DMS53 (cell line): Measurements from ENCODE around the gene HSPB9.

ENCODE experiments used
- DNase-seq: peaks from one replicate; lab custom pipeline; 2025; lab: John Stamatoyannopoulos, UW

Gene HSPB9, protein sequence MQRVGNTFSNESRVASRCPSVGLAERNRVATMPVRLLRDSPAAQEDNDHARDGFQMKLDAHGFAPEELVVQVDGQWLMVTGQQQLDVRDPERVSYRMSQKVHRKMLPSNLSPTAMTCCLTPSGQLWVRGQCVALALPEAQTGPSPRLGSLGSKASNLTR

GRCh38 chr17:42122371-42123303, at the start of gene HSPB9:
HSPB9 (plus strand) TSS chr17:42122804; CDS start chr17:42122851, 47 bp downstream.
- peak; percentile 88 for DNase-seq

- no peak for DNase-seq
These were observed 46.8 kb upstream of the HSPB9 start for GRCh38 chr17:42075789-42076188.

DNA sequence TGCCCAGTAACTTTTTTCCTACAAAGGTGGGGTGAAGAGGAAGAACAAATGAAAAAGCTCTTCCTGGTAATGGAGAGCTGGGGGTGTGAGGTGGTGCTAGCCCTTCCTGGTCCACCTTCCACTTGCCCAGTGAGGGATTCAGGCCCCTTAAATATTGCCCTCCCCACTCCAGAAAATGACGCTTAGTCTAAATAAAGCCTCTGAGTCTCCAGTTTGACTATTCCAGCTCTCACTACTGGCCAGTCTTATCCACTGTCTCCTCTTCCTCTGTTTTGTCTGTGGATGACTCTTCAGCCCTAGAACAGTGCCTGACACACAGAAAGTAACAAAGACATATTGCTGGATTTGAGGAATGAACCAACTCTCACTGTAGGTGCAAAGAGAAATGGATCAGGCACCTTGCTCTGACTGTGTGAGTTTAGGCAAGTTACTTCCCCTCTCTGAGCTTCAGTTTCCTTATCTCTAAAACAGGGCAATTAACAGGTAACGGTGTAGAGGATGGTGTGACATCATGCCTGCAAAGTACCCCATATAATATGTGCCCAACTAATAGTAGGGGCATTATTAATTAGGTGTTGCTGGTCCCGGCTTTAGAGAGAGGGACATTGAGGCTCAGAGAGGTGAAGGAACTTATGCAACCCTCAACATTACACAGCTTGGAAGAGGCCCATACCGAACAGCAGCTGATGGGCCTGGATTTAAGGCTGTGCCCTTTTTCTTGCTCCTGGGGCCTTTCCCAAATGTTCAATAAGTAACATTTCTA, 45.6 kb upstream of the HSPB9 start:
- DNase-seq: no peak

- DNase-seq: no peak
These were observed 44.8 kb upstream of the HSPB9 start for GRCh38 chr17:42077755-42078154.

GRCh38 chr17:42078396-42079043, 44.1 kb upstream of the HSPB9 start:
- no peak for DNase-seq

- DNase-seq: no peak
These were observed 43.1 kb upstream of the HSPB9 start for GRCh38 chr17:42079541-42079940.

DNA sequence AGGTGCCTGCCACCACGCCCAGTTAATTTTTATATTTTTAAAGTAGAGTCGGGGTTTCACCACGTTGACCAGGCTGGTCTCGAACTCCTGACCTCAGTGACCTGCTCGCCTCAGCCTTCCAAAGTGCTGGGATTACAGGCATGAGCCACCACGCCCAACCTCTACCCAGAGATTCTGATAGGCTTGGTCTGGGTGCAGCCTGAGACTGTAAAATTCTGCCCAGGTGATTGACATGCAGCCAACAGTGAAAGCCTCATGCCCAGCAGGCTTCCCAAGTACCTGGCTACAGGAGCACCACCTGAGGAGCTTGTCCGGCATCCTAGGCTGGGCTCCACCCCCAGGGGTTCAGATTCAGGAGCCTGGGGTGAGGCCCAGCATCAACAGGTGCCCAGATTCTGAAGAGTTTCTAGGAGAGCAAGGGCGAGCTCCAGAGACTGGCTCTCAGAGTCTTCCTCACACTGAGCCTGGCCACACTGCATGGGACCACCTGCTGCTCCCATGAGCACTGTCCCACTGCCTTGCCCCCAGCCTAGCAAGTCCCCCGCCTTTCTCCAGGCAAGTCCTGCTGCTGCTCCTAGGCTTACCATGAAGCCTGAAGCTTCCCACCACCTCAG, 41.0 kb upstream of the HSPB9 start:
- DNase-seq: no peak

DNA sequence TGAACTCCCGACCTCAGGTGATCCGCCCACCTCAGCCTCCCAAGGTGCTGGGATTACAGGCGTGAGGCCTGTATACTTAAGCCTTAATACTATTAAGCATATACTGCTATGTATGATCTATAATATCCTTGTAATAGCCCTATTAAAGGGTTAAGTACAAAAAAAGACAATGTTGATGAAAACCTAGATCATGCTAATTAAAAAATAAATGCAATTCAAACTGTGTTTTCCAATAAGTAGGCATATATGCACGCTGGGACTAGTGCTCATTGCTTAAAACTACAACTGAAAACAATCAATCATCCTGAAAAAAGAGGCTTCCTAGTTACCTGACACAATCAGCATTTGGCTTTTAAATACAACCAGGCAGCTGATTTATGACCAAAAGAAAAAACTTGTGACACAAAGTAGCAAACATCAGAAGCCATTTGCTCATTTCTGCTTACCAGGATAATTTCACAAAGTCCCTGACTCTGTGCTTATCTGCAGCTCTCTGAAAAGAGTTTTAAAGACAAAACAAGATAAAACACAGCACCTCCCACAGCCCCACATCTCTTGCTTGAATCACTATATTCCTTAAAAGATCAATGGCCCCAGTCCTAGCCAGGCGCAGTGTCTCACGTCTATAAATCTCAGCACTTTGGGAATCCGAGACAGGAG, 35.4 kb upstream of the HSPB9 start:
- DNase-seq: no peak

- no peak for DNase-seq
These were observed 34.6 kb upstream of the HSPB9 start for GRCh38 chr17:42087736-42088705.

GRCh38 chr17:42088736-42089135, 33.9 kb upstream of the HSPB9 start:
- DNase-seq: no peak

DNA sequence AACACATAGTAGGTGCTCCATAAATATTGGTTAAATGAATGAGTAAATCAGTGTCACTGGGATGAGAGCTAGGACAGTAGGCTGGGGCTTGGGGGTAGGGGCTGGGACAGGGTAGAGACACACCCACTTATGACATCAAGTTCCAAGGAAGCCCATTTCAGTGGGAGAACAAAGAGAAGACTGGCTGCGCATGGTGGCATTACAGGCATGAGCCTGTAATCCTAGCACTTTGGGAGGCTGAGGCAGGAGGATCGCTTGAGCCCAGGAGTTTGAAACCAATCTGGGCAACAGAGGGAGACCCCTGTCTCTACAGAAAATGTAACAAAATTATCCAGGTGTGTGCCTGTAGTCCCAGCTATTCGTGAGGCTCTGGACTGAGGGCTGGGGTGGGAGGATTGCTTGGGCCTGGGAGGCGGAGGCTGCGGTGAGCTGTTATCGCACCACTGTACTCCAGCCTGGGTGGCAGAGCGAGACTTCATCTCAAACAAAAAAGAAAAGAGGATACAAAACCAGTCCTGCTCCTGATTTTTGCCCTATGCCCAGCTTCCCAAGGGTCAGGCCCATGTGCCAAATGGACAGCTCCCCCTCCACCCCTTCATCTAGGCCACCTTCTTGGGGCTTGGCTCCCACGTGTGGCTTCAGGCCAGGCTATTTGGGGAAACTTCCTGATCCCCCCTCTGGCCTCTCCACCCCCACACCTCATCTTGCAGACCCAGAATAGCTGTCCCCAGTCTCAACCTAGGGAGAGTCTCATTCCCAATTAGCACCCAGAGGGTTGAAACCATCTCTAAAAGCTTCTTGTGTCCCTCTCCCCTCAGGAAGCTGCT, 31.4 kb upstream of the HSPB9 start:
- DNase-seq: no peak

GRCh38 chr17:42092939-42093338, 29.7 kb upstream of the HSPB9 start:
- no peak for DNase-seq

DNA sequence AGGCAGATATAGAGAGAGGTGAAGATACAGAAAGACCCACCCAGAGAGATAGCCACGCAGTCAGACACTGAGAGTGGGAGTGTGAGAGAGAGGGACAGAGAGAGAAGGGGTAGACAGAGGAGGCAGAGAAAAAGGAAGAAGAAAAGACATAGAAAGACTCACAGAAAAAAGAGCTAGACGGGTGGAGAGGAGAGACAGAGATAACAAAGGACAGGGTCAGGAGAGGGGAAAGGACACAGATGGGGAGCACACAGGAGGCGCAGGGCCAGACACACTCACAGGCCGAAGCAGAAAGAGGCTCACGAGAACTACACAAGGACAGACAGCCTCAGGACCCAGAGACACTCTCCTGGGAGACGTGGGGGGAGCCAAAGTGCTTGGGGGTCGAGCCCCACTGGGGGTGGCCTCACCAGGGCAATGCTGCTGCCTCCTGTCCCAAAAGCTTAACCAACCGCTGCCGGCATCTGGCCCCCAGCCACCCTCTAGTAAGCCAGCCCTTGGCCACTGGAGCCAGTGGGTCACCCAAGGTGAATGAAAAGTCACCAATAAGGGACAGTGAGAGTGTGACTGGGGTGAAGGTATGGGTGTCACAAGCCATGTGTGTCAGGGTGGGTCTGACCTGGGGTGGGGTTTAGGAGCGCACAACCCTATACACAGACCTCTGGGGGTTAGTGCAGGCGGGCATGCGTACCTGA, 28.1 kb upstream of the HSPB9 start:
- DNase-seq: no peak

DNA sequence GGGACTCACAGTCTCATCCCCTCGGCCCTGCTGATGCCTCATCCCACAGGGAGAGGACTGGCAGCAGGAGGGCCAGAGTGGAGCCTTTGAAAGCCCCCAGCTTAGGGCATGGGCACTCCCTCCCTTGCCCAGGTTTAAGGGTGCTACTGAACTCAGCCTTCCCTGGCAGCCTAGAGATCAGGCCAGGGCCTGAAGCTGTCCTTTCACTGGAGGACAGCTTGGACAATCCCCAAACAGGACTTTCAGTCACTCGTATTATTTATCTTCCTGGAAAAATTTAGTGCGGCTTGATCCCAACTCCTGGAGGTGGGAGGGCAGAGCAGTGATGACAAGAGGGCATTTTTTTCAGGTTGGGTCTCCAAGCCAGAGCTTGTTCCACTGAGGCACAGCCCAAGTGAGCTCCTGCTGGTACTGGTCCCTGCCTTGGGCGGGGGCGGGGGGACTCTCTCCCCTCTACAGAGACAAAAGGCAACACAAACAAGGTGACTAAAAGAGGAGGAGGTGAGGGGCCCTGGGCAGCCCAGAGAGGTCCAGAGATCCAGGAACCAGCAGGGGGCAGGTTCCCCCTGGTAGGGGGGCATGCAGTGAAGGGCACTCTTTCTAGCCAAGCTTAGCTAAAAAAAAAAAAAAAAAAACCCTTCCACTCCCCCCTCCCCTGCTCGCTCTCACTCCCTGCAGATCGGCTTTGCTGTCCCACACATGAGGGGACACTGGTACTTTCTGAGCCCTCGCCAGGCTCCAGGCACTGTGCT, 26.1 kb upstream of the HSPB9 start:
- DNase-seq: no peak

DNA sequence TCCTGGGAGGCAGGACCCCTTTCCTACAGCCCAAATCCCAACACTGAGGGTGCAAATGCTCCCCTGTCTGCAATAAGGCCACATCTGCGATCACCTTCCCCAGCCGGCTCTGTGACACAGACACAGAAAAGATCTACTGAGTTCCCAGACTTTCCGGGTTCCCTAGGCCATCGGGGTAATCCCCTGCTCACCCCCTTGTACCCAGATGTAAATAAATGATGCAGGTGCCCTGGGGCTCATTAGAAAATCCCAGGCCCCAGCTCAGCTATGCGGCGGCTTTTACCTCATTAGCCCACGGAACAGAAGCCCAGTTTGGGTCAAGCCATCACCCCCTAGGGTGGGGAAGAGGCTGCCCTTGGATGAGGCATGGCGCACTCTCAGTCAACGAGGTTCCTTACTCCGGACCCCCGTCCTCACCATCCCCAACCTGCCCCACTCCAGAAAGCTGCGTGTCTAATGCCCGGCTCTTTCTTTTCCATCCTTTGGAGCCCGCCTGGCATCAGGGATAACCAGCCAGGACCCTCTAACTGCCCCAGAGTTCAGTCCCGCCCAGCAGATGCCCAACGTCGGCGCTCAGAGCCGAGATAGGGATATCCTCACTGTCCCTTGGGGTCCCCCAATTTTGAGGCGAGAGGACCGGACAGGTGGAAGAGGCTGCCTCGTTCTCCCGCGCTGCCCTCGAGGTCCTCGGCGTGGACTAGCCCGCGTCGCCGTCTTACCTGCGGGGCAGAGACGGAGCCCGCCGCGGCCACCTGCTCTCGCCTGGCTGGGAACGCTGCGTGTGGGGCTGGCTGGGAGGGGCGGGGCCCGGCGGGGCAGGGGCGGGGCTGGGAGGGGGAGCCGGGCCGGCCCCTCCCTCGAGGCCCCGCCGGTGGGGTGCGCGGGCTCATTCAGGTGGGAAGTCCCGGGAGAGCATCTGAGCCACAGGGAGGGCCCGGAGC, 24.6 kb upstream of the HSPB9 start, which contains the start of gene ZNF385C:
Gene ZNF385C, minus strand, starts transcription at position 783 of the 941 bp plus-strand sequence. CDS start 35,417 bp downstream, outside the sequence.
- peak; percentile 58 for DNase-seq

DNA sequence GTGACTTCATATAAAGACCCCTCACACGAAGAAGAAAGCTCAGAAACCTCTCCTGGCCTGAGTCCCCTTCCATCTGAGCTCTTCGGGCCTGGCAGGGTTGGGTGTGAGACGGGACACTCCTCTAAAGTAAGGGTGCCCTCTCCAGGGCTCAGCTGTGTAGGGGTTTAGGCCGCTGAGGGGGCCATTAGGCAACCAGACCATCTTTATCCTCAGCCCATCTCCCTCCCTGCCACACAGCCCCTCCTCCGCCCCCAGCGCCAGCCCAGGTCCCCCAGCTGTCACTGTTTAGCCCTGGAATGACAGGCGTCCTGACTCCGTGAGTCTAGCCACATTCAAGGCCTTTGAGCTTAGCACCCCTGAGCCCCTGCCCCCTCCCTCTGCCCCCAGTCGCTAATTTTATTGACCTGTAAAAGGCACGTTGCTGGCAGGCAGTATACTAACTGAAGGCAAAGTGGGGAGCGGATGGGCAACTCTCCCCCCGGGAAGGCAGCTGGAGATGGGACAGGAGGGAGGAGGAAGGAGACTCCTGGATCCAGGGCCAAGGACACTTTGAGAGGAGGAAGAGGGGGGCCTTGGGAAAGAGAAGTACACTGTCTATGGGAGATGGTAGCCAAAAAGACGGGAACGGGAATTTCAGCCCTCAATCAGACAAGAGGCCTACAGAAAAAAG, 23.7 kb upstream of the HSPB9 start:
- DNase-seq: no peak
